ENCODE data around the gene MTG2. TPM values are rescaled to one million over a fixed set of nuclear protein-coding genes. Genes with fewer than 3 reads are reported as not detected.

The MTG2 gene
- total and polyA plus RNA-seq, 2 donors from 2014 or later = 36.1 to 45.2 TPM

- intact Hi-C loops (cut with DNase I) = no loop called here
- Histone ChIP-seq H3K9ac (ENCODE audit: low read length in 3 of 3) (no peak overlapping the region), H3K9me3 (ENCODE audit: control insufficient read depth in 2 of 3, insufficient read depth in 1 of 3, low read length in 3 of 3) (no peaks in the 10 kb centered on the region), H3K27ac (ENCODE audit: low read depth in 2 of 2, low read length in 2 of 2) (no peak overlapping the region), H3K4me3 (ENCODE audit: low read length in 3 of 3) (no peak overlapping the region), H3K36me3 (ENCODE audit: control insufficient read depth in 2 of 3, insufficient read depth in 3 of 3, low read length in 3 of 3) (no peaks in the 10 kb centered on the region), H3K4me1 (ENCODE audit: control insufficient read depth in 2 of 3, insufficient read depth in 2 of 3, low read depth in 1 of 3, low read length in 3 of 3) (peaks cover 0 to 5% (median 0%) of the 10 kb centered on the region in 3 donors), H3K27me3 (ENCODE audit: control insufficient read depth, insufficient read depth, low read length) (peaks cover 14% of the 10 kb centered on the region)
- FAIRE-seq (no peak), DNase-seq (no peak)
- TF ChIP-seq, protein P1, sequence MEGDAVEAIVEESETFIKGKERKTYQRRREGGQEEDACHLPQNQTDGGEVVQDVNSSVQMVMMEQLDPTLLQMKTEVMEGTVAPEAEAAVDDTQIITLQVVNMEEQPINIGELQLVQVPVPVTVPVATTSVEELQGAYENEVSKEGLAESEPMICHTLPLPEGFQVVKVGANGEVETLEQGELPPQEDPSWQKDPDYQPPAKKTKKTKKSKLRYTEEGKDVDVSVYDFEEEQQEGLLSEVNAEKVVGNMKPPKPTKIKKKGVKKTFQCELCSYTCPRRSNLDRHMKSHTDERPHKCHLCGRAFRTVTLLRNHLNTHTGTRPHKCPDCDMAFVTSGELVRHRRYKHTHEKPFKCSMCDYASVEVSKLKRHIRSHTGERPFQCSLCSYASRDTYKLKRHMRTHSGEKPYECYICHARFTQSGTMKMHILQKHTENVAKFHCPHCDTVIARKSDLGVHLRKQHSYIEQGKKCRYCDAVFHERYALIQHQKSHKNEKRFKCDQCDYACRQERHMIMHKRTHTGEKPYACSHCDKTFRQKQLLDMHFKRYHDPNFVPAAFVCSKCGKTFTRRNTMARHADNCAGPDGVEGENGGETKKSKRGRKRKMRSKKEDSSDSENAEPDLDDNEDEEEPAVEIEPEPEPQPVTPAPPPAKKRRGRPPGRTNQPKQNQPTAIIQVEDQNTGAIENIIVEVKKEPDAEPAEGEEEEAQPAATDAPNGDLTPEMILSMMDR (IDR thresholded peaks at IDR 0.05; ENCODE audit: borderline replicate concordance, extremely low read depth, insufficient read depth) = no peak
Measured at GRCh38 chr20:62215020-62215990, 32.5 kb downstream of the MTG2 start.

DNA sequence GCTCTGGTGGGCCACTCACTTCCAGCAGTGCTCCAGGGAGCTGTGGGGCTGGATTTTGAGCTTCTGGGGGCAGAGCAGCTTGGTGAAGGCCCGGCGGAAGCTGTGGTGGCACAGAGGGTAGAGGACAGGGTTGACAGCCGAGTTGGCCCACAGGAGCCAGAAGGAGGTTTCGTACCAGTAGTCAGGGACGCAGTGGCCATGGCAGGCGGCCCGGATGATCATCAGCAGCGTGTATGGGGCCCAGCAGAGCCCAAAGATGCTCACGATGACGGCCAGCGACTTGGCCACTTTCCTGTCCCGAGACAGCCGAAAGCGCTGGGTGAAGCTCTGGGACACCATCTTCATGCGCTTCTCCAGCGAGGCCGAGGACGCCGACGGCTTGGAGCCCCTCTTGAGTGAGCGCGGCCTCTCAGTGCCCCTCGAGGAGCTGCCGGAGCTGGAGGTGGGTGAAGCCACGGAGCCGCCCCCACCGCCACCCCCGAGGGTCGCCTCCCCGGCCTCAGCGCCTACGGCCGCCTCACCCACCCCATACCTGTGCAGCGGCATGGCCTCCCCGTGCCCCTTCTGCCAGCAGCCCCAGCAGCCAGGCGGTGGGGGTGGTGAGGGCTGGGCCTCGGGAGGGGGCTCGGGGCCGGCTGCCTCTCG lies 33.3 kb downstream of the MTG2 start:
- TF ChIP-seq, protein P1 (IDR thresholded peaks at IDR 0.05; ENCODE audit: borderline replicate concordance, extremely low read depth, insufficient read depth) = no peak
- Histone ChIP-seq H3K4me3 (ENCODE audit: low read length in 3 of 3) (no peak overlapping the region), H3K9me3 (ENCODE audit: control insufficient read depth in 2 of 3, insufficient read depth in 1 of 3, low read length in 3 of 3) (no peaks in the 10 kb centered on the region), H3K27me3 (ENCODE audit: control insufficient read depth, insufficient read depth, low read length) (peaks cover 17% of the 10 kb centered on the region), H3K27ac (ENCODE audit: low read depth in 2 of 2, low read length in 2 of 2) (no peak overlapping the region), H3K9ac (ENCODE audit: low read length in 3 of 3) (no peak overlapping the region), H3K4me1 (ENCODE audit: control insufficient read depth in 2 of 3, insufficient read depth in 2 of 3, low read depth in 1 of 3, low read length in 3 of 3) (peaks cover 0 to 9% (median 0%) of the 10 kb centered on the region in 3 donors), H3K36me3 (ENCODE audit: control insufficient read depth in 2 of 3, insufficient read depth in 3 of 3, low read length in 3 of 3) (no peaks in the 10 kb centered on the region)
- no peak for FAIRE-seq
- intact Hi-C loops (cut with DNase I) = no loop called here
- no peak for DNase-seq

DNA sequence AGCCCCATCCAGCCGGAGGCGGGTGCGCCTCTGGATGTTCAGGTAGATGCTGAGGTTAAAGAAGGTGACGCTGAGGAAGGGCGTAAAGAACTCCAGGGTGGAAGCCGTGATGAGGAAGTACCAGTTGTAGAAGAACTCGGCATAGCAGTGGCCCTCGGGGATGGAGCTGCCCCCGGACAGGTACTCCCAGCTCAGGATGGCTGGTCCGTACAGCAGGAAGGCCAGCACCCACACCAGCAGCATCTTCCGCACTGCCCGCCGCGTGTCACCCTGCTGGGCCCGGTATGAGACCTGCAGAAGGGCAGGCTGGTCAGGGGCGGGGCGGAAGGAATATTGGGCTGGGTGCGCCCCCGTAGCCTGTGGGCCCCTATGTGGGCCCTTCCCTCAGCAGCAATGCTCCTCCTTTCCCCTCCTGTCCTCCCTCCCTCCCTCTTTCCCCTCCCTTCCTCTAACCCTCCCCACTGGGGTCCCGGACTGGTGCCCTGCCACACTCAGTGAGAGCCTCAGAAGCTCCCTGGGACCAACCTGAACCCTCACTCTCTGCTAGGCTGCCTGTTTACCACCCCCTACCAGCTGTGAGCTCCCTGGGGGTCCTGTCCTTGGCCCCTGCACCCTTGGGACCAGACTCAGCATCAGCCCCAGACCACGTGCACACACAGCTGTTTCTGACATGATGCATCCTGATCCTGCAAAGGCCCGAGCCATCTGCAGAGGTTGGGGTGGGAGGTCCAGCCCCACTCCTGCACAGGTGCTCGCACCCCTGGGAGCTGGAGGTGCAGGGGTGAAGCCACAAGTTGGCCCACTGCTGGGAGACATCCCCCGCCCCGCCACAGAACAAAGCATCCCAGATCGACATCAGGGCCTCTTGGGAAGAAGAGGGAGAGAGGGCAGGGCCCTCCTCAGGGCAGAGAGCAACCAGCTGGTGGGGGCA lies 34.1 kb downstream of the MTG2 start:
- no peak overlapping the region for H3K9ac ChIP-seq (ENCODE audit: low read length in 3 of 3)
- FAIRE-seq = no peak
- peaks cover 24% of the 10 kb centered on the region for H3K27me3 ChIP-seq (ENCODE audit: control insufficient read depth, insufficient read depth, low read length)
- H3K36me3 ChIP-seq (ENCODE audit: control insufficient read depth in 2 of 3, insufficient read depth in 3 of 3, low read length in 3 of 3) = no peaks in the 10 kb centered on the region
- H3K4me3 ChIP-seq (ENCODE audit: low read length in 3 of 3) = no peak overlapping the region
- H3K4me1 ChIP-seq (ENCODE audit: control insufficient read depth in 2 of 3, insufficient read depth in 2 of 3, low read depth in 1 of 3, low read length in 3 of 3) = peaks cover 0 to 9% (median 0%) of the 10 kb centered on the region in 3 donors
- TF ChIP-seq, protein P1 (IDR thresholded peaks at IDR 0.05; ENCODE audit: borderline replicate concordance, extremely low read depth, insufficient read depth) = no peak
- no peak overlapping the region for H3K27ac ChIP-seq (ENCODE audit: low read depth in 2 of 2, low read length in 2 of 2)
- intact Hi-C loops (cut with DNase I) = no loop called here
- DNase-seq = no peak
- no peaks in the 10 kb centered on the region for H3K9me3 ChIP-seq (ENCODE audit: control insufficient read depth in 2 of 3, insufficient read depth in 1 of 3, low read length in 3 of 3)

Measured in kidney (tissue), 14 donors.